H9 (cell line): Measurements from ENCODE around the gene SNRPB2. TPM values are rescaled to one million over a fixed set of nuclear protein-coding genes. Genes with fewer than 3 reads are reported as not detected.

Experiments used
- DNase-seq: peaks from one replicate; pipeline ENCODE4 v3.0.0-alpha.2; 2017
- H2AFZ ChIP-seq: one replicate; pipeline ENCODE4 v1.6.1; 2013; ENCODE audit warnings: mild to moderate bottlenecking, low read length, control low read depth, moderate library complexity
- H2AK5ac ChIP-seq: 2 replicates; pipeline ENCODE4 v1.6.1; 2013; ENCODE audit warnings: low read length, control low read depth, mixed read lengths; ENCODE audit not compliant: insufficient read length
- H2BK120ac ChIP-seq: one replicate; pipeline ENCODE4 v1.6.1; 2013; ENCODE audit warnings: low read depth, mild to moderate bottlenecking, low read length, control low read depth, inconsistent platforms; ENCODE audit not compliant: poor library complexity, severe bottlenecking
- H2BK12ac ChIP-seq: 2 replicates; pipeline ENCODE4 v1.6.1; 2013; ENCODE audit warnings: low read length, control low read depth, mixed read lengths, low read depth; ENCODE audit not compliant: insufficient read length
- H2BK15ac ChIP-seq: 2 replicates; pipeline ENCODE4 v1.6.1; 2013; ENCODE audit warnings: low read depth, low read length, control low read depth
- H2BK20ac ChIP-seq: one replicate; pipeline ENCODE4 v1.6.1; 2013; ENCODE audit warnings: low read depth, mild to moderate bottlenecking, low read length, control low read depth, inconsistent platforms; ENCODE audit not compliant: poor library complexity, severe bottlenecking
- H2BK5ac ChIP-seq: 2 replicates; pipeline ENCODE4 v1.6.1; 2013; ENCODE audit warnings: low read length, control low read depth, mixed read lengths; ENCODE audit not compliant: insufficient read length
- H3K14ac ChIP-seq: 2 replicates; pipeline ENCODE4 v1.6.1; 2013; ENCODE audit warnings: low read length, control low read depth; ENCODE audit not compliant: insufficient read depth
- H3K18ac ChIP-seq: 2 replicates; pipeline ENCODE4 v1.6.1; 2013; ENCODE audit warnings: low read depth, mild to moderate bottlenecking, mixed read lengths, low read length, control low read depth; ENCODE audit not compliant: insufficient read length
- H3K23ac ChIP-seq: 2 replicates; pipeline ENCODE4 v1.6.1; 2013; ENCODE audit warnings: low read length, control low read depth, mixed read lengths, low read depth; ENCODE audit not compliant: insufficient read length
- H3K23me2 ChIP-seq: 2 replicates; pipeline ENCODE4 v1.6.1; 2013; ENCODE audit warnings: low read depth, mild to moderate bottlenecking, mixed read lengths, low read length, control low read depth; ENCODE audit not compliant: insufficient read length, poor library complexity, severe bottlenecking
- H3K27ac ChIP-seq: 2 replicates; pipeline ENCODE4 v1.5.1; 2013; ENCODE audit warnings: low read length, control low read depth, mixed read lengths, low read depth; ENCODE audit not compliant: insufficient read length
- H3K27me3 ChIP-seq: 2 replicates; pipeline ENCODE4 v1.6.1; 2013; ENCODE audit warnings: low read length, control low read depth, inconsistent platforms; ENCODE audit not compliant: insufficient read depth
- H3K4ac ChIP-seq: 2 replicates; pipeline ENCODE4 v1.6.1; 2013; ENCODE audit warnings: low read depth, mild to moderate bottlenecking, control low read depth, inconsistent platforms, low read length, moderate library complexity
- H3K4me1 ChIP-seq: 2 replicates; pipeline ENCODE4 v1.6.1; 2013; ENCODE audit warnings: low read length, control low read depth, inconsistent platforms; ENCODE audit not compliant: insufficient read depth
- H3K4me2 ChIP-seq: 2 replicates; pipeline ENCODE4 v1.6.1; 2013; ENCODE audit warnings: low read length, control low read depth, mixed read lengths; ENCODE audit not compliant: insufficient read length, insufficient read depth
- H3K56ac ChIP-seq: 2 replicates; pipeline ENCODE4 v1.6.1; 2013; ENCODE audit warnings: low read depth, mild to moderate bottlenecking, mixed read lengths, low read length, control low read depth; ENCODE audit not compliant: insufficient read length
- H3K79me1 ChIP-seq: 2 replicates; pipeline ENCODE4 v1.6.1; 2013; ENCODE audit warnings: low read depth, mild to moderate bottlenecking, moderate library complexity, low read length, control low read depth, inconsistent platforms; ENCODE audit not compliant: insufficient read depth, poor library complexity, severe bottlenecking
- H3K79me2 ChIP-seq: 2 replicates; pipeline ENCODE4 v1.6.1; 2013; ENCODE audit warnings: low read length, control low read depth, inconsistent platforms; ENCODE audit not compliant: insufficient read depth
- H3K9ac ChIP-seq: 2 replicates; pipeline ENCODE4 v1.6.1; 2013; ENCODE audit warnings: low read length, control low read depth, mixed read lengths; ENCODE audit not compliant: insufficient read length; ENCODE audit errors: extremely low read depth
- H3K9me3 ChIP-seq: one replicate; pipeline ENCODE4 v1.6.1; 2013; ENCODE audit warnings: low read depth, low read length, inconsistent platforms; ENCODE audit not compliant: control insufficient read depth
- H3T11ph ChIP-seq: one replicate; pipeline ENCODE4 v1.6.1; 2013; ENCODE audit warnings: mild to moderate bottlenecking, low read length, control low read depth, inconsistent platforms
- H4K20me1 ChIP-seq: one replicate; pipeline ENCODE4 v1.6.1; 2013; ENCODE audit not compliant: control insufficient read depth, insufficient read length, insufficient read depth
- H4K5ac ChIP-seq: 2 replicates; pipeline ENCODE4 v1.6.1; 2013; ENCODE audit warnings: low read depth, mild to moderate bottlenecking, mixed read lengths, low read length, control low read depth; ENCODE audit not compliant: insufficient read length
- H4K8ac ChIP-seq: replicated peaks from 2 replicates; pipeline ENCODE4 v1.6.1; 2013; ENCODE audit warnings: low read length, control low read depth, mixed read lengths, low read depth; ENCODE audit not compliant: insufficient read length
- H4K91ac ChIP-seq: 2 replicates; pipeline ENCODE4 v1.6.1; 2013; ENCODE audit warnings: low read depth, mild to moderate bottlenecking, moderate library complexity, mixed read lengths, low read length, control low read depth; ENCODE audit not compliant: insufficient read length
- H3K27ac Mint-ChIP-seq, 3 experiments: 2 replicates in 2 of 3; 3 replicates in 1 of 3; pipeline ENCODE4 v1.8.0; 2020 to 2021; ENCODE audit warnings: mixed read lengths in 3 of 3, mild to moderate bottlenecking in 1 of 3, moderate library complexity in 1 of 3
- H3K27me3 Mint-ChIP-seq: 2 replicates; pipeline ENCODE4 v1.8.0; 2021; ENCODE audit warnings: low read depth, mild to moderate bottlenecking, moderate library complexity, mixed read lengths
- H3K36me3 Mint-ChIP-seq, 3 experiments: 2 replicates in 2 of 3; 3 replicates in 1 of 3; pipeline ENCODE4 v1.8.0; 2020 to 2021; ENCODE audit warnings: low read depth in 3 of 3, mixed read lengths in 3 of 3; ENCODE audit not compliant: insufficient read depth in 1 of 3
- H3K4me1 Mint-ChIP-seq, 2 experiments: 2 replicates each; pipeline ENCODE4 v1.8.0; 2020; ENCODE audit warnings: mixed read lengths in 2 of 2
- H3K4me3 Mint-ChIP-seq, 2 experiments: 2 replicates in 1 of 2; 3 replicates in 1 of 2; pipeline ENCODE4 v1.8.0; 2020 to 2021; ENCODE audit warnings: mild to moderate bottlenecking in 2 of 2, mixed read lengths in 2 of 2, moderate library complexity in 1 of 2
- H3K9me3 Mint-ChIP-seq, 2 experiments: 2 replicates in 1 of 2; 3 replicates in 1 of 2; pipeline ENCODE4 v1.8.0; 2020; ENCODE audit warnings: mild to moderate bottlenecking in 2 of 2, mixed read lengths in 2 of 2, moderate library complexity in 1 of 2
- WGBS: extraction: QIAGEN DNeasy Blood & Tissue Kit; methylation state at CpG from one replicate; pipeline ENCODE4 v1.1.7; 2013; ENCODE audit warnings: missing lambda C conversion rate, low lambda C conversion rate, mixed read lengths; ENCODE audit not compliant: insufficient read length; ENCODE audit errors: extremely low coverage; 5-methylcytosine and 5-hydroxymethylcytosine counted together
- total RNA-seq: library from RNA; stranded (reverse); gene quantifications from 2 replicates; pipeline ENCODE4 v1.2.1, GENCODE V29; 2021
- TF ChIP-seq, protein P1 (sequence below): fragments of 200-600 bp; sonication (generic); conservative IDR thresholded peaks from 3 replicates; pipeline ENCODE4 v1.8.0; 2021; ENCODE audit warnings: antibody characterized with exemption, mild to moderate bottlenecking

The SNRPB2 gene
- total RNA-seq, 1 experiment from 2014 or later = 93.2 TPM

DNA sequence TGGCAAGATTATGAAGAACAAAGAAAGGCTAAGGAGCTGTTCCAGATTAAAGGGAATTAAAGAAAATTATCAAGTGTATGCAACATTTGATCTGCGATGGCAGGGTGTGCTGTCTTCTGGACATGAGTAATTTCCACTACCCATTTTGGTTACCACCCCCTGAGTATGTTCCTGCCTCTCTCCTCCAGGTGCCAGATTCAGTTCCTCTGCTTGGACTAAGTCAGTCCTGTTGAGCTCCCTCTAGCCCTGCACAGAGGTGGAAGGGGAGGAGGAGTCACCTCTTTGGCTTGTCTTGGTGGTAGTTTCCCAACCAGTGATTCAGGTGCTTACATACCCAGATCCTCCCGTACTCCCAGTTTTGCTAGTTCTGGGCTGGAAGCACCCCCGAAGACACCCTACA, 22.2 kb upstream of the SNRPB2 start:
- no peak overlapping the region for H3K4ac ChIP-seq
- H3K79me2 ChIP-seq = no peaks in the 10 kb centered on the region
- no peaks in the 10 kb centered on the region for H3K27me3 ChIP-seq
- H3K9me3 ChIP-seq = no peaks in the 10 kb centered on the region
- no peak overlapping the region for H3K4me2 ChIP-seq
- peaks cover 0 to 2% of the 10 kb centered on the region in 2 experiments; a peak in 1 of 4 replicates for H3K4me1 Mint-ChIP-seq
- no CpG with 5 or more reads among the region's 3 CpGs for WGBS
- H3K36me3 Mint-ChIP-seq = peaks cover 14 to 23% (median 23%) of the 10 kb centered on the region in 3 experiments
- no peaks in the 10 kb centered on the region for H4K20me1 ChIP-seq
- H3T11ph ChIP-seq = no peak overlapping the region
- H3K9ac ChIP-seq = no peak overlapping the region
- H2BK5ac ChIP-seq = no peak overlapping the region
- DNase-seq = no peak
- H3K14ac ChIP-seq = no peak overlapping the region
- peaks cover 26 to 27% of the 10 kb centered on the region in 2 experiments for H3K9me3 Mint-ChIP-seq
- no peaks in the 10 kb centered on the region for H3K4me1 ChIP-seq
- H3K23ac ChIP-seq = no peak overlapping the region
- no peak overlapping the region for H4K5ac ChIP-seq
- H3K18ac ChIP-seq = no peak overlapping the region
- H2BK20ac ChIP-seq = no peak overlapping the region
- H3K27ac Mint-ChIP-seq = no peak overlapping the region
- H3K23me2 ChIP-seq = no peaks in the 10 kb centered on the region
- H4K8ac ChIP-seq = no peak overlapping the region
- no peak overlapping the region for H4K91ac ChIP-seq
- no peak overlapping the region for H2AK5ac ChIP-seq
- TF ChIP-seq, protein P1, sequence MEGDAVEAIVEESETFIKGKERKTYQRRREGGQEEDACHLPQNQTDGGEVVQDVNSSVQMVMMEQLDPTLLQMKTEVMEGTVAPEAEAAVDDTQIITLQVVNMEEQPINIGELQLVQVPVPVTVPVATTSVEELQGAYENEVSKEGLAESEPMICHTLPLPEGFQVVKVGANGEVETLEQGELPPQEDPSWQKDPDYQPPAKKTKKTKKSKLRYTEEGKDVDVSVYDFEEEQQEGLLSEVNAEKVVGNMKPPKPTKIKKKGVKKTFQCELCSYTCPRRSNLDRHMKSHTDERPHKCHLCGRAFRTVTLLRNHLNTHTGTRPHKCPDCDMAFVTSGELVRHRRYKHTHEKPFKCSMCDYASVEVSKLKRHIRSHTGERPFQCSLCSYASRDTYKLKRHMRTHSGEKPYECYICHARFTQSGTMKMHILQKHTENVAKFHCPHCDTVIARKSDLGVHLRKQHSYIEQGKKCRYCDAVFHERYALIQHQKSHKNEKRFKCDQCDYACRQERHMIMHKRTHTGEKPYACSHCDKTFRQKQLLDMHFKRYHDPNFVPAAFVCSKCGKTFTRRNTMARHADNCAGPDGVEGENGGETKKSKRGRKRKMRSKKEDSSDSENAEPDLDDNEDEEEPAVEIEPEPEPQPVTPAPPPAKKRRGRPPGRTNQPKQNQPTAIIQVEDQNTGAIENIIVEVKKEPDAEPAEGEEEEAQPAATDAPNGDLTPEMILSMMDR = no peak
- no peak overlapping the region for H2BK120ac ChIP-seq
- no peaks in the 10 kb centered on the region for H3K79me1 ChIP-seq
- H2BK15ac ChIP-seq = no peak overlapping the region
- H3K27ac ChIP-seq = no peak overlapping the region
- H3K56ac ChIP-seq = no peak overlapping the region
- H3K27me3 Mint-ChIP-seq = peaks cover 1% of the 10 kb centered on the region
- H3K4me3 Mint-ChIP-seq = no peak overlapping the region
- H2AFZ ChIP-seq = no peak overlapping the region
- no peak overlapping the region for H2BK12ac ChIP-seq
